ENCODE results near the gene SPNS1.

DNA sequence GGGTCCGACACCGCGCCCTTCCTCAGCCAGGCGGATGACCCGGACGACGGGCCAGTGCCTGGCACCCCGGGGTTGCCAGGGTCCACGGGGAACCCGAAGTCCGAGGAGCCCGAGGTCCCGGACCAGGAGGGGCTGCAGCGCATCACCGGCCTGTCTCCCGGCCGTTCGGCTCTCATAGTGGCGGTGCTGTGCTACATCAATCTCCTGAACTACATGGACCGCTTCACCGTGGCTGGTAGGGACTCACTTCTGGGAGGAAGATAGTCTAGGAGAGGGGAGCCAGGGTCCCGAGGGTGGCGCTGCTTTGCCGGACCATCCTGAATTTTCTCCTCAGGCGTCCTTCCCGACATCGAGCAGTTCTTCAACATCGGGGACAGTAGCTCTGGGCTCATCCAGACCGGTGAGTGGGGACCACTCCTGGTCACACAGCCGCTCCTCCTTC lies 601 bp downstream of the SPNS1 start:
- TF ChIP-seq, protein P1, sequence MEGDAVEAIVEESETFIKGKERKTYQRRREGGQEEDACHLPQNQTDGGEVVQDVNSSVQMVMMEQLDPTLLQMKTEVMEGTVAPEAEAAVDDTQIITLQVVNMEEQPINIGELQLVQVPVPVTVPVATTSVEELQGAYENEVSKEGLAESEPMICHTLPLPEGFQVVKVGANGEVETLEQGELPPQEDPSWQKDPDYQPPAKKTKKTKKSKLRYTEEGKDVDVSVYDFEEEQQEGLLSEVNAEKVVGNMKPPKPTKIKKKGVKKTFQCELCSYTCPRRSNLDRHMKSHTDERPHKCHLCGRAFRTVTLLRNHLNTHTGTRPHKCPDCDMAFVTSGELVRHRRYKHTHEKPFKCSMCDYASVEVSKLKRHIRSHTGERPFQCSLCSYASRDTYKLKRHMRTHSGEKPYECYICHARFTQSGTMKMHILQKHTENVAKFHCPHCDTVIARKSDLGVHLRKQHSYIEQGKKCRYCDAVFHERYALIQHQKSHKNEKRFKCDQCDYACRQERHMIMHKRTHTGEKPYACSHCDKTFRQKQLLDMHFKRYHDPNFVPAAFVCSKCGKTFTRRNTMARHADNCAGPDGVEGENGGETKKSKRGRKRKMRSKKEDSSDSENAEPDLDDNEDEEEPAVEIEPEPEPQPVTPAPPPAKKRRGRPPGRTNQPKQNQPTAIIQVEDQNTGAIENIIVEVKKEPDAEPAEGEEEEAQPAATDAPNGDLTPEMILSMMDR (IDR thresholded peaks at IDR 0.05), result no peak
- TF ChIP-seq EZH2phosphoT487 (IDR thresholded peaks at IDR 0.05) (no peak), EZH2 (IDR thresholded peaks at IDR 0.05) (no peak)
